GM21717 (cell line): Measurements from ENCODE around the gene TMEM217.

Experiments
- ATAC-seq: cut with Tn5 transposase; IDR thresholded peaks from one replicate; pipeline ENCODE4 v1.9.1; 2021; ENCODE audit warnings: mild to moderate bottlenecking, moderate library complexity; ENCODE audit not compliant: unreplicated experiment

TMEM217 gene

GRCh38 chr6:37170273-37171200 is 87.4 kb downstream of the TMEM217 start:
- ATAC-seq = peak; percentile 24

- peak; percentile 52 for ATAC-seq
These were observed 88.3 kb downstream of the TMEM217 start, which contains the start of gene PIM1 for GRCh38 chr6:37169496-37170272. PIM1 (plus strand) TSS chr6:37170152; CDS start chr6:37170576, 424 bp downstream.

- no peak for ATAC-seq
These were observed 89.0 kb downstream of the TMEM217 start for GRCh38 chr6:37168811-37169495.

- no peak for ATAC-seq
These were observed 89.7 kb downstream of the TMEM217 start for GRCh38 chr6:37168163-37168758.

GRCh38 chr6:37162740-37163139 is 95.2 kb downstream of the TMEM217 start:
- ATAC-seq = no peak
